Stomach (tissue), 9 donors: ENCODE measurements around the gene IFT74. TPM values are rescaled to one million over a fixed set of nuclear protein-coding genes. Genes with fewer than 3 reads are reported as not detected.

Source experiments
- DNase-seq, 2 donors: peaks; one replicate each; pipeline versions ENCODE4 v3.0.0 to v3.0.0-alpha.2; 2013 to 2019
- H3K27ac ChIP-seq, 5 donors: fragments of 200-600 bp in 4 of 5; sonication (generic) in 4 of 5; one replicate each; pipeline ENCODE4 v1.5.1; 2013 to 2019; ENCODE audit warnings: mild to moderate bottlenecking in 1 of 5, moderate library complexity in 1 of 5
- H3K27me3 ChIP-seq, 3 donors: fragments of 200-600 bp; sonication (generic); one replicate each; pipeline ENCODE4 v1.5.1; 2017 to 2019; ENCODE audit warnings: mixed run types in 1 of 3
- H3K36me3 ChIP-seq, 4 donors: fragments of 200-600 bp; sonication (generic); 1 replicate in 3 of 4; 2 replicates in 1 of 4; pipeline ENCODE4 v1.5.1; 2016 to 2019
- H3K4me1 ChIP-seq, 4 donors: fragments of 200-600 bp; sonication (generic); one replicate each; pipeline ENCODE4 v1.5.1; 2016 to 2019
- H3K4me3 ChIP-seq, 4 donors: fragments of 200-600 bp; sonication (generic) in 3 of 4; one replicate each; pipeline ENCODE4 v1.5.1; 2016 to 2019; ENCODE audit warnings: mild to moderate bottlenecking in 1 of 4
- H3K9me3 ChIP-seq, 4 donors: fragments of 200-600 bp; sonication (generic); one replicate each; pipeline ENCODE4 v1.5.1; 2016 to 2019
- EP300 ChIP-seq: sonication (generic); formaldehyde crosslinking; IDR thresholded peaks from one replicate; pipeline ENCODE4 v1.6.1; 2017; ENCODE audit warnings: antibody characterized with exemption
- POLR2A ChIP-seq, 4 donors: fragments of 450-650 bp; IDR thresholded peaks; one replicate each; pipeline ENCODE4 v1.6.1; 2016; ENCODE audit warnings: antibody characterized with exemption in 4 of 4, control low read depth in 2 of 4, mild to moderate bottlenecking in 1 of 4, moderate library complexity in 1 of 4
- POLR2AphosphoS5 ChIP-seq, 3 donors: sonication (generic); formaldehyde crosslinking; IDR thresholded peaks; one replicate each; pipeline ENCODE4 v1.6.1; 2016; ENCODE audit warnings: antibody characterized with exemption in 3 of 3
- WGBS, 5 donors: extraction: QIAGEN DNeasy Blood & Tissue Kit in 3 of 5; methylation state at CpG; one replicate each; pipeline versions ENCODE4 v1.1.5 to v1.1.7; 2013 to 2018; 5-methylcytosine and 5-hydroxymethylcytosine counted together
- intact Hi-C: fragments of 100-400 bp; cut with DNase I; formaldehyde crosslinking; loops from one replicate; pipeline ENCODE4 v1.15.1; 2023; ENCODE audit warnings: low total_unique reads
- polyA plus RNA-seq, 3 donors: library from polyadenylated mRNA; stranded (reverse); fragments of 200-250 nt; gene quantifications; one replicate each; pipeline ENCODE4 v1.2.3, GENCODE V29; 2013
- total RNA-seq, 5 donors: library from RNA; depleted of rRNA; stranded (reverse); fragments of >200 nt; gene quantifications; one replicate each; pipeline versions ENCODE4 v1.1.0 to v1.2.3, GENCODE V29; 2014 to 2016
- TF ChIP-seq, protein P1 (sequence below), 7 experiments: fragments of 450-650 bp in 4 of 7; fragments of 200-600 bp in 3 of 7; sonication (generic) in 3 of 7; IDR thresholded peaks; one replicate each; pipeline ENCODE4 v1.5.1; 2016 to 2019; ENCODE audit warnings: antibody characterized with exemption in 7 of 7, control low read depth in 2 of 7, mild to moderate bottlenecking in 1 of 7
- donor health status: healthy with polysubstance abuse.
- donor health status: Bipolar disorder and iron deficiency.
- donor health status: healthy.

IFT74 gene
- total and polyA plus RNA-seq, 8 donors = 2.0 to 68.3 (median 8.9) TPM

DNA sequence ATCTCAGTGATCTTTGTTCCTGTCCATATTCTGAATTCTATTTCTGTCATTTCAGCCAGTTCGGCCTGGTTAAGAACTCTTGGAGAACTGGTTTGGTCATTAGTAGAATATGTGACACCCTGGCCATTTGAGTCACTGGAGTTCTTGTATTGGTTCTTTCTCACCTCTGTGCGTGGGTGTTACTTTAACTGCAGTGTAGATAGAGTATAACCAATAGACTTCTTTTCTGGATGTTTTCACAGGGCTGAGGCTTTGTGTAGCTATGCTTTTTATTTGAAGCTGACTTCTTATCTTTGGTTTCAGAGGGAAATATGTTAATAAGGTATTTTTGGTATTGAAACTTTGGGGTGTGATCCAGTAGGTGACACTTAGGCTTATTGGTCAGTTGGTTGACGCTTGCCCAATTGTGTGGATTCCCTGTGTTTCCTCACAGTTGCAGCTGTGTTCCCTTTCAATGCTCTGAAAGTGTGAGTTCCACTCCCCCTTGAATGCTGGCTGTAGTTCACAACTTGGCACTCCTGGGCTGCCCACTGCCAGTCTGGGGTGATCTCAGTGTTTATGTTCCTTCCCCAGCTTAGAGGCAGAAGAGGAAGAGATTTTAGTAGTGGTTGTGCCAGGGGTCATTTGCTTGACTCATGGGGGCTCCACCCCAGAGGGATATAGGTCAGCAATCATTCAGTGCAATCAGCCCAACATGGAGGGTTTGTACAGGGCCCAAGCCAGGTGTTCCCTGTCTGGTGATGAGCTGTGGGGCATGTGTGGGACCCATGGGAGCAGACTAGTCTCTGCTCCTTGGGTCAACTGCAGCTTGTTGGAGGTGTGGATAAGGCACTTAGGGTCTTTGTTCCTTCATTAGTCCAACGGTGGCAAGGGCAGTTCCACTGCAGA, 117.9 kb downstream of the IFT74 start:
- 66 to 84% (median 71%) methylated on average over 4 of the region's 4 CpGs for WGBS, 5 donors
- H3K9me3 ChIP-seq = no peaks in the 10 kb centered on the region
- intact Hi-C loops = no loop called here
- H3K27ac ChIP-seq = no peak overlapping the region
- H3K36me3 ChIP-seq = peaks cover 0 to 13% (median 4%) of the 10 kb centered on the region in 4 donors
- TF ChIP-seq EP300 = no peak
- TF ChIP-seq POLR2A (IDR thresholded peaks at IDR 0.05) = no peak
- no peak for TF ChIP-seq POLR2AphosphoS5 (IDR thresholded peaks at IDR 0.05)
- TF ChIP-seq, protein P1, sequence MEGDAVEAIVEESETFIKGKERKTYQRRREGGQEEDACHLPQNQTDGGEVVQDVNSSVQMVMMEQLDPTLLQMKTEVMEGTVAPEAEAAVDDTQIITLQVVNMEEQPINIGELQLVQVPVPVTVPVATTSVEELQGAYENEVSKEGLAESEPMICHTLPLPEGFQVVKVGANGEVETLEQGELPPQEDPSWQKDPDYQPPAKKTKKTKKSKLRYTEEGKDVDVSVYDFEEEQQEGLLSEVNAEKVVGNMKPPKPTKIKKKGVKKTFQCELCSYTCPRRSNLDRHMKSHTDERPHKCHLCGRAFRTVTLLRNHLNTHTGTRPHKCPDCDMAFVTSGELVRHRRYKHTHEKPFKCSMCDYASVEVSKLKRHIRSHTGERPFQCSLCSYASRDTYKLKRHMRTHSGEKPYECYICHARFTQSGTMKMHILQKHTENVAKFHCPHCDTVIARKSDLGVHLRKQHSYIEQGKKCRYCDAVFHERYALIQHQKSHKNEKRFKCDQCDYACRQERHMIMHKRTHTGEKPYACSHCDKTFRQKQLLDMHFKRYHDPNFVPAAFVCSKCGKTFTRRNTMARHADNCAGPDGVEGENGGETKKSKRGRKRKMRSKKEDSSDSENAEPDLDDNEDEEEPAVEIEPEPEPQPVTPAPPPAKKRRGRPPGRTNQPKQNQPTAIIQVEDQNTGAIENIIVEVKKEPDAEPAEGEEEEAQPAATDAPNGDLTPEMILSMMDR (IDR thresholded peaks at IDR 0.05) = no peak
- no peak overlapping the region for H3K4me3 ChIP-seq
- H3K27me3 ChIP-seq = no peaks in the 10 kb centered on the region
- DNase-seq = no peak
- no peaks in the 10 kb centered on the region for H3K4me1 ChIP-seq

GRCh38 chr9:27078685-27079084, 122.5 kb downstream of the IFT74 start:
- Histone ChIP-seq H3K4me3 (no peak overlapping the region), H3K27ac (no peak overlapping the region), H3K9me3 (no peaks in the 10 kb centered on the region), H3K36me3 (peaks cover 0 to 7% (median 3%) of the 10 kb centered on the region in 4 donors), H3K4me1 (no peaks in the 10 kb centered on the region), H3K27me3 (no peaks in the 10 kb centered on the region)
- no peak for DNase-seq
- intact Hi-C loops = no loop called here
- 73 to 94% (median 76%) methylated on average over 1 of the region's 1 CpG for WGBS, 5 donors
- TF ChIP-seq POLR2A (IDR thresholded peaks at IDR 0.05) = no peak
- TF ChIP-seq POLR2AphosphoS5 (IDR thresholded peaks at IDR 0.05) = no peak
- no peak for TF ChIP-seq EP300
- TF ChIP-seq, protein P1 (IDR thresholded peaks at IDR 0.05) = no peak

DNA sequence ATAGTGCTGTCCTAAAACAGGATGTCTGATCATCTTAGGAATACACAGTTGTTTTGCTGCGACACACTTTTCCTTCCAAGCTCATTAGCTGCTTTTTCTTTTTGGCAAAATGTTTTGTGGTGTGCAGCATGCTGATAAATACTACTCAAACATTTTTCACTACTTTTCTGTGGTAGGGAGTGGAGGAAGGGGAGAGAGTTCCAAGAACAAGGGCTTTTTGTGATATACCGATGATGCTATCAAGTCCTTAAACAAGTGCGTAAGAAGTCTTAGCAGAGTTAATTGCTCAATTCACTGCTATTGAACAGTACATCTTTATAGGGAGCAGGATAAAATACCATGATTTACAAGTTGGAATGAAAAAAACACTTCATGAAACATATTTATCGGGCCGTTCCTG, 129.2 kb downstream of the IFT74 start:
- H3K4me3 ChIP-seq = no peak overlapping the region
- no peaks in the 10 kb centered on the region for H3K36me3 ChIP-seq
- H3K9me3 ChIP-seq = no peaks in the 10 kb centered on the region
- no peak overlapping the region for H3K27ac ChIP-seq
- peaks cover 0 to 16% (median 0%) of the 10 kb centered on the region in 4 donors for H3K4me1 ChIP-seq
- TF ChIP-seq POLR2AphosphoS5 (IDR thresholded peaks at IDR 0.05) (no peak), EP300 (no peak)
- TF ChIP-seq, protein P1 (IDR thresholded peaks at IDR 0.05) = no peak
- no peak for DNase-seq
- 75 to 80% (median 76%) methylated on average over 5 of the region's 5 CpGs for WGBS, 5 donors
- intact Hi-C loops = no loop called here
- H3K27me3 ChIP-seq = no peaks in the 10 kb centered on the region

DNA sequence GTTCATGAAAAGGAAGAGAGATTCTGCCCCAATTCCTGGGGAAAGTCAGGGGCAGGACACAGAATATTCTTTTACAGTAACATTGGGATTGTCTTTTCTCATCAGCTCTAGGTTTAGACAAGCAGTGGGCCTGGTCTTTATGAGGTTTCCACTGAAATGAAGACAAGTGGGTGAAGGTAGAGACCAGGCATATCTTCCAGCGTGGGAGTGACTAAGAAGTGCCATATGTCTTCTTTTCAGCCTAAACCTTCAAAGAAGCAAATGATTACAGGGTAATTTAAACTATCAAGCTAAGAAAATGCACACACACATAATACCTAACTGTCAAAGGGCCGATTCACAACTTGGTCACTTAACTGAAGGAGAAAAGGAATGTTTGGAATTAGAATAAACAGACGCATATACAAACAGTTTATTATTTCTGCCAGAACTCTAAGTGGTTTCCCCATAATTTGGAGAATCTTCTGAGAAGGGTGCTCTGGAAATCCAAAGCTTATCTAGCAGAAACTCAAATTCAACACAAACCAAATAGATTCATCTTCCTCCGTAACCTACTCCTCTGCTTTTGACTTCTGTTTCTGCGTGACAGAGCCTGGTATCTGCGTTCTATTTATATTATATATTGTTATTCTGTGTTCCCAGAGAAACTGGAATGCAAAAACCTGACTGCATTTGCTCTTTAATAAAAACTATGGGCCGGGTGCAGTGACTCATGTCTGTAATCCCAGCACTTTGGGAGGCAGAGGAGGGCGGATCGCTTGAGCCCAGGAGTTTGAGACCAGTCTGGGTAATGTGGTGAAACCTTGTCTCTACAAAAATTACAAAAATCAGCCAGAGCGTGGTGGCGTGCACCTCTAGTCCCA, 130.8 kb downstream of the IFT74 start:
- no peaks in the 10 kb centered on the region for H3K9me3 ChIP-seq
- no peaks in the 10 kb centered on the region for H3K27me3 ChIP-seq
- TF ChIP-seq EP300 (no peak), POLR2A (IDR thresholded peaks at IDR 0.05) (no peak)
- TF ChIP-seq, protein P1 (IDR thresholded peaks at IDR 0.05) = no peak
- 55 to 75% (median 65%) methylated on average over 11 of the region's 11 CpGs for WGBS, 5 donors
- peaks cover 0 to 16% (median 0%) of the 10 kb centered on the region in 4 donors for H3K4me1 ChIP-seq
- intact Hi-C loops = no loop called here
- H3K27ac ChIP-seq = no peak overlapping the region
- no peak overlapping the region for H3K4me3 ChIP-seq
- peak in 1 of 2 donors; percentile 32 for DNase-seq
- H3K36me3 ChIP-seq = no peaks in the 10 kb centered on the region
